Forelimb muscle (tissue), 1 donor: ENCODE measurements around the gene MED12L. TPM values are rescaled to one million over a fixed set of nuclear protein-coding genes. Genes with fewer than 3 reads are reported as not detected.
"Not testable (repeated sequence)": the region's sequence is repeated elsewhere in the genome, so short reads cannot be mapped to it uniquely, and the experiment has no call there.

Experiments
- DNase-seq: peaks from one replicate; pipeline ENCODE4 v3.0.0-alpha.2; 2013; ENCODE audit warnings: low read depth
- polyA plus RNA-seq: library from polyadenylated mRNA; unstranded; fragments of 120-200 nt; gene quantifications from one replicate; pipeline ENCODE4 v1.2.1, GENCODE V29; 2013; ENCODE audit not compliant: insufficient read length

The MED12L gene
- polyA plus RNA-seq, 1 donor = 10.0 TPM

GRCh38 chr3:151133917-151134450 is 48.5 kb downstream of the MED12L start:
- no peak for DNase-seq

DNA sequence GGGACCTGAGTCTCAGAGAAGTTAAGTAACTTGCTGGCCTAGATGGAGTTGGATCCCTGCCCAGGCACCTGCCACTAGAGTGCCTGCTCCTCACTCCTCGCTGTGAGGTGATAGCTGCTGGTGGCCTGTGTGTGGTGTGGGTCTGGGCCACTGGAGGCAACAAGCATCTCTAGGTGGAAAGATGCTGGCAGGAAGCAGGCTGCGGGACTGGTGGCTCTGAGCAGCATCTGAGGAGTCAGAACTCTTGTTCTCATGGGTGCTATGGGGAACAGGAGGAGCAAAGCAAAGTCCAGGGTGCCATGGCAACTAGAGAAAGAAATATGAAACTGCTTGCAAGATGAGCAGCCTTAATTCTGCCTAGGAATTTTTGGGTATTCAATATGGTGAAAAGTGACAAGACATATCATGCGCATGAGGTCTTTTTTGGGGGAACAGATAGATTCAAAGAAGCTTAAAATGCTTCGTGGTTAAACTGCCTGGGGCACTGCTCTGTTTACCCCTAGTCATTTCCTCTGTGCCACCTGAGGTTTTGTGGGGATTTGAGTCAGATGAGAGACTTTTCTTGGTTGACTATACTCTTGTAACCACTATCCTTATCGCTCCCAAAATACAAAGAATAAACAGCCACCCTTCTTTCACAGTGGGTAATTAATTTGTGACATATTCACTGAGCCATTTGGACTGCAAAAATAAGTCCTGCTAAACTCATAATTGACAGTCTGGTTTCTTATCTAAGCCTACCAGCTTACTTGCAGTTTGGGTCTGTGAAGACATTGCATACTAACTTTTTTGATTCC is 50.3 kb downstream of the MED12L start:
- DNase-seq = no peak

DNA sequence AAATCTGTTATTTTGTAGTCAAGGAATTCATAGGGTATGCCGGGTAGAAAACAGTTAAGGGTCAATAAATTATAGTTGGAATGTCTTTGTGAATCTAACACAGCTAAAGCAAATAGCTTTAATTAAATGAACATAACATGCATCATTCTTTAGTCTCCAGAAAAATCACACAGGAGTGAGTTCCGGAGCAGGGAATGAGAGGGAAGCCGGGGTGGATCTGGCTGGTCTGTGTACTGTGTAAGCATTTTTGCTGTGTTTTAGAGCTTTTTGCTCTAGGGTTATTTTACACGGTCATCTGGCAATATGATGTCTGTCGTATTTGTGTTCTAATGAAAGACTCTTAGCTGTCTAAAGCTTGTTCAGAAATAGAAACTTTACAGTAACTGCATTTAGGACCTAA is 57.5 kb downstream of the MED12L start:
- no peak for DNase-seq

GRCh38 chr3:151144016-151144415 is 58.6 kb downstream of the MED12L start:
- no peak for DNase-seq

GRCh38 chr3:151144760-151145159 is 59.3 kb downstream of the MED12L start:
- no peak for DNase-seq

DNA sequence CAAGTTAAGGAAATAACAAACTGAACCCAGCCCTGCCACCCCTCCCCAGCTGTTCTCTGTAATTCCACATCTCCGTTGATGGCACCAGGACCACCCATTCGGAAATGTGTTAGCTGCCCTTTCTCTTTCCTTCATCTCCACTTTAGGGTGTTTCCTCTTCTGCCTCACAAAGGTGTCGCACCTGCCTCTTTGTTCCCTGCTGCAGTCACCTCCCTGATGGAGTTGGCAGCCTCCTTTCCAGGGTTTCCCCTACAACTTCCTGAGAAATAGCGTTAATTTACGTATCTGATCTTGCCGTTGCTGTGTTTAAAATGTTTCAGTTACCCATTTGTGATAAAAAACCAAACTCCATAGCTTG is 60.2 kb downstream of the MED12L start:
- DNase-seq = no peak

GRCh38 chr3:151146071-151146730 is 60.7 kb downstream of the MED12L start:
- peak; percentile 68 for DNase-seq

DNA sequence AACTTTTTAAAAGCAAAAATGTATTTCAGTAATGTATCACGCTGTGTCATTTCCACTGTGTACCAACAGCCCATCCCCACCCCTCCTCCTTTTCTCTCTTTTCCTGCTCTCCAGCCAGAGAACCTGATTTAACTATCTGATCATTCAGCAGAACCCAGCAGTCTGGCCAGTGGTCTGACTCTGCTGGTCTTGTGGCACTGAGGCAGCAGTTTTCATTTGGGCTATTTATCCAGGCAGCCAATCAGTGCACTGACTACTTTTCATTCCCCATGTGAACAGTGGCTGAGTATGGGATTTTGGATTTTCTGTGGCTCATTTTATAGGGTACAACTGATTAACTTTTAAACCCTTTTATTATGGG is 61.2 kb downstream of the MED12L start:
- no peak for DNase-seq

DNA sequence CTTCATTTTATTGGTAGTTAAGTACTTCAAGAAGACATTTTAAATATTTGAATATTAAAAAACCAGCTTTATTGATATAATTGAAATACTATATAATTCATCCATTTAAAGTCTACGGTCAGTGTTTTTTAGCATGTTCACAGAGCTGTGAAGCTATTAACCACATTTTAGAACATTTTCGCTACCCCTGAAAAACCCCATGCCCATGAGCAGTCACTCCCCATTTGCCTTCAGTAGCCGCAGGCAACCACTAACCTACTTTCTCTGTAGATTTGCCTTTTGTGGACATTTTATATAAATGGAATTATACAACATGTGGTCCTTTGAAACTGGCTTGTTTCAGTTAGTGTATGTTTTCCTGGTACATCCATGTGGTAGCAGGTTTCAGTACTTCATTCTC is 61.8 kb downstream of the MED12L start:
- DNase-seq = no peak

DNA sequence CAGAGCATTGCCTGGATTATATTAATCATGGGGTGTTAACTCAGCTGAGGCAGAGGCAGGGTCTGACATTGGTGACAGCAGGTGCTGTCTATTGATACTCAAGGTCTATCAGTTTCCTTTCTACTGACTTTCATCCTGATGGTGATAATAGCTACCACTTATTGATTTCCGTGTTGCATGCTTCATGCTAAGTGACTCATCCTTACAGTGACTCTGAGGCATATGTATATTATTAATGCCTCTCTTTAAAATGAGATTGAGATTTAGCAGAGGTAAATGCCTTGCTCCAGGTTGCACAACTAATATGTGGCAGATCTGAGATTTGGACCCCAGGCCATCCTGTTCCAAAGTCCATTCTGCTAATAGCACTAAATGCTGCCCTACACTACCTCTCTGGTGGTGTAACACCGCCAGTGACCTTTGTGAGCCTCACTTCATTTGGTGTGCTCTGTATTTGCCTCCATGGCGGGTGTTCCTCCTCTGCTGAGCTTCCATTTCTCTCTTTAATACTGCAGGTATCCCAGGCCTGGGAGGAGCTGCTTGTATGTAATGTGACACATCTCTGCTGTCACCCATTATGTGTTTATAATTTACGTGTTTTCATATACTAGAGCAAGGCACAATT is 67.1 kb downstream of the MED12L start:
- DNase-seq = no peak

- DNase-seq = no peak
These were observed 69.1 kb downstream of the MED12L start for GRCh38 chr3:151154566-151154965.

DNA sequence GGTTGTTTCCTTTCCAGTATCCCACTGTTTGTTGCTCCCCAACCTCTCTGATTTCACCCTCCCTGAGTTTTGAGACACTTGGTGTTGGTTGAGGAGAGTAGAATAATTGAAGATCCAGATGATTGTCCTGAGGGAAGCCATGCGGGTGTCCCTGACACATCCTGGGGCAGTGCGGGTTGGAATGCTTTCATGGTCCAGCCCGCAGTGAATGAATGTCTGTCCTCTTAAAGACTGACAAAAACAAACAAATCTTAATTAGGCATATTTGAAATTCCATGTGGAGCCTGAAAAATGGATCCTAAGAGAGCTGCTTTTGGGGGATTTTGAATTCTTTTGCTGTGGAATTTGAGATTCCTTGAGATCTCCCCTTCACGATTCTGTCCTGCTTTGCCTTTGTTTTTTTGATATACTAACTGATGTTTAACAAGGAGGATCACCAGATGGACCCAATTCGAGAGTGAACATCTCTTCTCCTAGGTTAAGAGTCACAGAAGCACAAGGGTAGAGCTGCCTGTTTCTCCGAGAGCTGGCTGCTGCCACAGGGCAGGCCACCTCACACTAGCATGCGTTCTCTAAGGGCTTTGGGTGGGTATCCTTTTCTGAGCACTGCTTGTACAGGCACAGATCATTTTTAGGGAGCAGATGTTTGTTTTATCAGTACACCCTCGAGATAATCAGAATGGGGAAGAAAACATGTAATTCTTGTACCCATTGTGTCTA is 70.1 kb downstream of the MED12L start:
- no peak for DNase-seq

- no peak for DNase-seq
These were observed 71.3 kb downstream of the MED12L start for GRCh38 chr3:151156618-151157216.

GRCh38 chr3:151159806-151160205 is 74.3 kb downstream of the MED12L start:
- no peak for DNase-seq

- no peak for DNase-seq
These were observed 79.8 kb downstream of the MED12L start for GRCh38 chr3:151165226-151165625.

DNA sequence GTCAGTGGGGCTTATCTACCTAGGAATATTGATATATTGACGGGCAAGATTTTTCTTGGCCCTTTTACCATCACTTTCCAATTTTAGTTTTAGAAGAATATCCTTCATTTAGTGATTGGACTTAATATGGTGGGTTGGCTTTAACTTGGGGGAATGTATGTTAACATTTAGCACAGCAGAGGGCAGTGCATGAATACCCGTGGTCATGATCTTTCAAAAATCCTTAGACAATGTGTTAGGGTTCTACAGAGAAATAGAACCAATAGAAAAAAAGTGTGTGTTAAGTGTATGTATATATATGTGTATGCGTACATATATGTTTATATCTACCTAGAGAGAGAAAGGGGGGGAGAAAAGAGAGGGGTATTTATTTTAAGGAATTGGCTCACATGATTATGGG is 80.7 kb downstream of the MED12L start:
- no peak for DNase-seq

DNA sequence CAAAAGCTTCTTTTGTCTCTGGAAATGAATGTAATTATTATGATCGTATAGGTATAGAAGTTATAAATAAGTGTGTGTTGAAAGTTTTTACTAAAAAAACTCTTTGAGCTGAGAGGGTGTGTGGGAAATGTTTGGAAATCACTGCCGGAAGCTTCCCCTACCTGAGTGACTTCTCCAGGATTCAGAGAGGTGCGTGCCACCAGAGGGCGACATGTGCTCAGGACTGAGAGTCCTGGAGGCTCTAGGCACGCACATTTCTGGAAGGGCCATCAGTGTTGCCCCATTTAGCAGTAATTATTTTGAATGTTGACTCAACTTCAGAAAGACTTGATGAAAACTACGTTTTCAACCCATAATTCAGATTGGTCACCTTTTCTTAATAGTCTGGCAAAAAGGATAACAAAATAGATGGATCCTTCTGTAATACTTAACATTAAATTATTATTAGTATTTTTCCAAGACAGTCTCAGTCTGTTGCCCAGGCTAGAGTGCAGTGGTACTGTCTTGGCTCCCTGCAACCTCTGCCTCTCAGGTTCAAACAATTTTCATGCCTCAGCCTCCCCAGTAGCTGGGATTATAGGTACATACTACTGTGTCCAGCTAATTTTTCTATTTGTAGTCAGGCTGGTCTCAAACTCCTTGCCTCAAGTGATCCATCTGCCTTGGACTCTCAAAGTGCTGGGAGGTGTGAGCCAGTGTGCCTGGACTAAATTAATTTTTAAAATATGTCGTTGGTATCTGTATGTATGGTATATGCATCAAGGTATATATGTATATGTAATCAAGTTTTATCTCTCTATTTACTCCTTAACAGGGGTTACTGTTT is 83.0 kb downstream of the MED12L start:
- DNase-seq = no peak

DNA sequence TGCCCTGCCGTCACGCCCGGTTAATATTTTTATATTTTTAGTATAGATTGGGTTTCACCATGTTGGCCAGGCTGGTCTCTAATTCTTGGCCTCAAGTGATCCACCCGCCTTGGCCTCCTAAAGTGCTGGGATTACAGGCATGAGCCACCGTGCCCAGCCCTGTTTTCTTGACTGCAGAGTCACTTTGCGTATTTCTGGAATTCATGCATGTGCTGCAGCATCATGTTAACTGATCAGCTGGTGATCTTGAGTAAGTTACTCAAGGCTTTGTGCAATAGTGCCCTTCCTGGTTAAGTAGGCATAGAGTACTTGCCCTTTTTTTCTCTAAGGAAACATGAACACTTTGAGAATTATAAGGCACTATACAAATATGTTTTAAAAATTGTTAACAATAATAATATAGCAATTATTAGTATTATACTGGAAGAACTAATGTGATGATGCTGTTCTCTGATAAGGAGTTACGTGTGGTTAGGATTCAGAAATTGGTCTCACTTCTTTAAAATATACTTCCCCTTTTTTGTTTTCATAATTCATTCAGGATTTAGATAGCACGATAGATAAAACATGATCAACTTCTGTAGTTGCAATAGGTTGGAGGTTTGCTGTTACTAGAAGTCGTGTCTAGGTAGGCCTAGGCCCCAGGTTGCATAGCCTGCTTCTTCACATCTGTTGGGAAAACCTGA is 83.9 kb downstream of the MED12L start:
- DNase-seq = no peak

DNA sequence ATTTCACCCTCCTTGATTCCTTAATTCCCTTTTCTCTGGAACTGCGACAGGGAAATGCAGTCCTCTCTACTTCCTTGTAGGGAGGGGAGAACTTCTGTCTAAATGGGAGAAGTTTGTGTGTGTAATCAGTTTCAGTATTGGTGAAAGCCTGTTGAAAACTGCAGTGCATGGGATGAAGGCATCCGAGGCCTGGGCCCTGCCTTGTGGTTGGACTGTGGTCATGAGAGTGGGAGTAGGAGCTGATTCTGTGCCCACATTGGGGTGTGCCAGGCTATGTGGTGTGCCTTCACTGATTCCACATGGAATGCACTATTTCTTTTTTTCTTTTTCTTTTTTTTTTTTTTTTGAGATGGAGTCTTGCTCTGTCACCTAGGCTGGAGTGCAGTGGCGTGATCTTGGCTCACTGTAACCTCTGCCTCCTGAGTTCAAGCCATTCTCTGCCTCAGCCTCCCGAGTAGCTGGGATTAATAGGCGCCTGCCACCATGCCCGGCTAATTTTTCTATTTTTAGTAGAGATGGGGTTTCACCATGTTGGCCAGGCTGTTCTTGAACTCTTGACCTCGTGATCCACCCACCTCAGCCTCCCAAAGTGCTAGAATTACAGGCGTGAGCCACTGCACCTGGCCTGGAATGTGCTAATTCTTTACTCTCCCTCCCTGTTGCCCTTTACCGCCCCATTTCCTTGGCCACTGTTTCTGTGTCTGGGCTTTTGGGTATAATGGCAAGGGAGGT is 84.7 kb downstream of the MED12L start:
- DNase-seq = not testable (repeated sequence)
